HepG2 (cell line): ENCODE results near the gene PROX1. TPM values are rescaled to one million over a fixed set of nuclear protein-coding genes. Genes with fewer than 3 reads are reported as not detected.

Source experiments
- ARNTL ChIP-seq: sonication (generic); formaldehyde crosslinking; IDR thresholded peaks from 2 replicates; pipeline ENCODE4 v1.4.0; 2020; ENCODE audit warnings: mild to moderate bottlenecking, missing genetic modification reagents
- ASH2L ChIP-seq: fragments of 300-600, 200-600 bp; sonication (generic); IDR thresholded peaks from 2 replicates; pipeline ENCODE4 v1.7.0; 2017; ENCODE audit warnings: low read depth, mild to moderate bottlenecking, moderate library complexity, mixed read lengths, low read length; ENCODE audit not compliant: insufficient read length
- CEBPG ChIP-seq: IDR thresholded peaks from 2 replicates; pipeline ENCODE4 v1.6.1; 2016
- FOXA3 ChIP-seq: IDR thresholded peaks from 2 replicates; pipeline ENCODE4 v1.6.1; 2016; ENCODE audit warnings: missing genetic modification reagents, missing compliant biosample characterization
- GATAD1 ChIP-seq: IDR thresholded peaks from 2 replicates; pipeline ENCODE4 v1.6.1; 2016; ENCODE audit warnings: missing genetic modification reagents, missing compliant biosample characterization
- KLF12 ChIP-seq: sonication (generic); formaldehyde crosslinking; IDR thresholded peaks from 2 replicates; pipeline ENCODE4 v1.4.0; 2020; ENCODE audit warnings: missing genetic modification reagents, borderline replicate concordance
- KLF6 ChIP-seq: IDR thresholded peaks from 2 replicates; pipeline ENCODE4 v1.8.0; 2016; ENCODE audit warnings: missing biosample characterization, missing genetic modification reagents
- MEIS2 ChIP-seq: sonication (generic); formaldehyde crosslinking; IDR thresholded peaks from 2 replicates; pipeline ENCODE4 v1.9.0; 2021; ENCODE audit warnings: mild to moderate bottlenecking, missing genetic modification reagents
- NFIB ChIP-seq: sonication (generic); formaldehyde crosslinking; IDR thresholded peaks from 2 replicates; pipeline ENCODE4 v1.9.0; 2021; ENCODE audit warnings: missing genetic modification reagents, mild to moderate bottlenecking, borderline replicate concordance
- POLR2A ChIP-seq, 2 experiments: IDR thresholded peaks; 2 replicates each; pipeline ENCODE4 v1.6.1; 2011; ENCODE audit warnings: low read depth in 2 of 2, low read length in 2 of 2, mild to moderate bottlenecking in 1 of 2, moderate library complexity in 1 of 2; ENCODE audit not compliant: insufficient read depth in 1 of 2
- SIN3A ChIP-seq: IDR thresholded peaks from 2 replicates; pipeline ENCODE4 v1.6.1; 2011; ENCODE audit warnings: low read depth, mild to moderate bottlenecking, control low read depth, low read length, borderline replicate concordance
- SMAD3 ChIP-seq: sonication (generic); formaldehyde crosslinking; IDR thresholded peaks from 2 replicates; pipeline ENCODE4 v1.4.0; 2020; ENCODE audit warnings: missing genetic modification reagents
- SYNCRIP ChIP-seq: fragments of 200-400 bp; formaldehyde crosslinking; IDR thresholded peaks from 2 replicates; pipeline ENCODE4 v1.6.1; 2018; ENCODE audit warnings: mild to moderate bottlenecking, low read depth, low read length; ENCODE audit not compliant: insufficient read depth
- TBX2 ChIP-seq: sonication (generic); formaldehyde crosslinking; IDR thresholded peaks from 2 replicates; pipeline ENCODE4 v1.5.0; 2020; ENCODE audit warnings: missing genetic modification reagents, mild to moderate bottlenecking, borderline replicate concordance
- THAP11 ChIP-seq: IDR thresholded peaks from 2 replicates; pipeline ENCODE4 v1.6.1; 2016; ENCODE audit warnings: missing biosample characterization, missing genetic modification reagents
- TOPORS ChIP-seq: sonication (generic); formaldehyde crosslinking; IDR thresholded peaks from 2 replicates; pipeline ENCODE4 v1.8.0; 2023; ENCODE audit warnings: mild to moderate bottlenecking, missing genetic modification reagents
- TRIM24 ChIP-seq: sonication (generic); formaldehyde crosslinking; IDR thresholded peaks from 2 replicates; pipeline ENCODE4 v1.8.0; 2022; ENCODE audit warnings: mild to moderate bottlenecking, missing genetic modification reagents
- ZFP62 ChIP-seq: sonication (generic); formaldehyde crosslinking; IDR thresholded peaks from 2 replicates; pipeline ENCODE4 v1.4.0; 2020; ENCODE audit warnings: missing genetic modification reagents
- ZMYM3 ChIP-seq: sonication (generic); formaldehyde crosslinking; IDR thresholded peaks from 2 replicates; pipeline ENCODE4 v1.5.1; 2020; ENCODE audit warnings: mild to moderate bottlenecking, missing genetic modification reagents
- ZNF317 ChIP-seq: sonication (generic); formaldehyde crosslinking; IDR thresholded peaks from 2 replicates; pipeline ENCODE4 v1.5.0; 2020; ENCODE audit warnings: mild to moderate bottlenecking, missing genetic modification reagents
- ZNF547 ChIP-seq: sonication (generic); formaldehyde crosslinking; IDR thresholded peaks from 2 replicates; pipeline ENCODE4 v1.5.1; 2020; ENCODE audit warnings: mild to moderate bottlenecking, missing genetic modification reagents
- ZNF883 ChIP-seq: sonication (generic); formaldehyde crosslinking; IDR thresholded peaks from 2 replicates; pipeline ENCODE4 v1.5.1; 2020; ENCODE audit warnings: mild to moderate bottlenecking, missing genetic modification reagents; ENCODE audit errors: not compliant biosample characterization
- polyA plus RNA-seq, 8 experiments: library from polyadenylated mRNA; depleted of rRNA in 3 of 8; stranded (reverse) in 7 of 8; unstranded in 1 of 8; fragments of >200 nt; fragmentation: Illumina TruSeq in 4 of 8; extraction: Trizol in 4 of 8; gene quantifications; 2 replicates each; pipeline versions ENCODE4 v1.2.1 to v1.2.3, GENCODE V29; 2011 to 2016; ENCODE audit warnings: low read depth in 4 of 8, missing spikeins in 1 of 8, mixed read lengths in 1 of 8; ENCODE audit not compliant: insufficient read depth in 1 of 8
- total RNA-seq, 5 experiments: library from RNA; depleted of rRNA; stranded (reverse); fragments of >200 nt; fragmentation: Illumina TruSeq; extraction: Trizol; gene quantifications; 2 replicates each; pipeline ENCODE4 v1.2.3, GENCODE V29; 2016; ENCODE audit warnings: low read depth in 1 of 5
- TF ChIP-seq, protein P1 (sequence below): sonication (generic); formaldehyde crosslinking; IDR thresholded peaks from 2 replicates; pipeline ENCODE4 v1.5.0; 2020; ENCODE audit warnings: mild to moderate bottlenecking, missing genetic modification reagents
- TF ChIP-seq, protein P2 (sequence below): sonication (generic); formaldehyde crosslinking; IDR thresholded peaks from 2 replicates; pipeline ENCODE4 v1.4.0; 2020; ENCODE audit warnings: missing genetic modification reagents

PROX1 gene
- total and polyA plus RNA-seq, 2 of the 13 experiments (the other 11 are each of a cell fraction or from before 2014, with no cell fraction given): 12.3 to 30.2 TPM

DNA sequence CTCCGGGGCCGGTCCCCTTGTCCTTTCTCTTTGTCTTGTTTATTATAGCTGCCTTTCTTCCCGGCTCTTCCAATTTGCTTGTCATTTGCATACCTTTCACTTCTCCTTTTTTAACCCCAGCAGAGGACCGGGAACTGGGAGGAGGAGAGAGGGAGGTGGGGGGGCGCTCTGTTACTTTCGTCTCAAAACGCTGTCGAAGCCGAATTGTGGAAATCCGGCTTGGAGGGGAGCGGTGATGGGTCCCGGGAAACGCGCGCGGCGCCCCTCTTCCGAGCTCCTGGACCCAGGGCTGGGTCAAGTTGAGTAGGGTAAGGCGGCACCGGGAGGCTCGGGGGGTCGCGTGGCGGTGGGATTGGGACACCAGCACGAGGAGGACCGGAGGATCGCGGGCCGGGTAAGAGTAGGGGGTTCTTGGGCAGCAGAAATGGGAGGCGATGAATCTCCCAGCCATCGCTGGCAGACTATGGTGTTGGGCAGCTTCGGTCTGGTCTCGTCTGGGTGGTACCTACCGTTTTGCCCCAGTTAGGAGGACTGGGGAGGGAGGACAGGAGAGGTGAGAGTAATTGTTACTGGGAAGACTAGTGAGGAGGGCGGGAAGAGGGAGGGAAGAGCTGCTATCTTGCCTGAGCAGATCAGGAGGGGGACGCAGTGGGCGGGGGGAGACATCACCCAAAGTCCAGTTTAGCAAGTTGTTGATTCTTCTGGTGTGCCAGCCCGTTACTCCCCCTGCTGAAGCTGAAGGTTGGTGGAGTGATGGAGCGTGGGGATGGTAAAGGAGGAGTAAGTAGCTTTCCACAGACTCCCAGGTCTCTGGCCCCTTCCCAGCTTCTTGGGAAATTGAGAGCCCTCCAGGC lies 1.5 kb downstream of the PROX1 start (continued):
- TF ChIP-seq POLR2A (IDR thresholded peaks at IDR 0.05; ENCODE audit: insufficient read depth in 1 of 2, low read depth in 2 of 2, low read length in 2 of 2): peak in 1 of 2 experiments; percentile 76; a peak in 2 of 4 replicates
- 0 out of 2 replicates have a peak, but pooled peaks have one; percentile 37 for TF ChIP-seq ZNF547 (CRISPR knock-in tag)
- TF ChIP-seq TOPORS: no peak
- TF ChIP-seq THAP11 (CRISPR knock-in tag): 0 out of 2 replicates have a peak, but pooled peaks have one; percentile 17
- TF ChIP-seq KLF12 (CRISPR knock-in tag): 0 out of 2 replicates have a peak, but pooled peaks have one; percentile 56
- TF ChIP-seq ZFP62 (CRISPR knock-in tag): no peak
- peak; percentile 79 for TF ChIP-seq TBX2
- TF ChIP-seq ZMYM3 (CRISPR knock-in tag): no peak
- no peak for TF ChIP-seq SMAD3 (CRISPR knock-in tag)
- TF ChIP-seq, protein P1, sequence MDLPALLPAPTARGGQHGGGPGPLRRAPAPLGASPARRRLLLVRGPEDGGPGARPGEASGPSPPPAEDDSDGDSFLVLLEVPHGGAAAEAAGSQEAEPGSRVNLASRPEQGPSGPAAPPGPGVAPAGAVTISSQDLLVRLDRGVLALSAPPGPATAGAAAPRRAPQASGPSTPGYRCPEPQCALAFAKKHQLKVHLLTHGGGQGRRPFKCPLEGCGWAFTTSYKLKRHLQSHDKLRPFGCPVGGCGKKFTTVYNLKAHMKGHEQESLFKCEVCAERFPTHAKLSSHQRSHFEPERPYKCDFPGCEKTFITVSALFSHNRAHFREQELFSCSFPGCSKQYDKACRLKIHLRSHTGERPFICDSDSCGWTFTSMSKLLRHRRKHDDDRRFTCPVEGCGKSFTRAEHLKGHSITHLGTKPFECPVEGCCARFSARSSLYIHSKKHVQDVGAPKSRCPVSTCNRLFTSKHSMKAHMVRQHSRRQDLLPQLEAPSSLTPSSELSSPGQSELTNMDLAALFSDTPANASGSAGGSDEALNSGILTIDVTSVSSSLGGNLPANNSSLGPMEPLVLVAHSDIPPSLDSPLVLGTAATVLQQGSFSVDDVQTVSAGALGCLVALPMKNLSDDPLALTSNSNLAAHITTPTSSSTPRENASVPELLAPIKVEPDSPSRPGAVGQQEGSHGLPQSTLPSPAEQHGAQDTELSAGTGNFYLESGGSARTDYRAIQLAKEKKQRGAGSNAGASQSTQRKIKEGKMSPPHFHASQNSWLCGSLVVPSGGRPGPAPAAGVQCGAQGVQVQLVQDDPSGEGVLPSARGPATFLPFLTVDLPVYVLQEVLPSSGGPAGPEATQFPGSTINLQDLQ (CRISPR knock-in tag): no peak
- TF ChIP-seq CEBPG (CRISPR knock-in tag): peak; percentile 14; the same call in 1 of the 2 replicates
- no peak for TF ChIP-seq SYNCRIP
- peak; percentile 53 for TF ChIP-seq GATAD1 (CRISPR knock-in tag)
- TF ChIP-seq ZNF883 (CRISPR knock-in tag): no peak
- 0 out of 2 replicates have a peak, but pooled peaks have one; percentile 36 for TF ChIP-seq KLF6 (CRISPR knock-in tag)
- TF ChIP-seq SIN3A: 0 out of 2 replicates have a peak, but pooled peaks have one; percentile 21
- TF ChIP-seq MEIS2 (CRISPR knock-in tag): no peak
- TF ChIP-seq ZNF317 (CRISPR knock-in tag): peak; percentile 15; the same call in 1 of the 2 replicates
- no peak for TF ChIP-seq ASH2L
- no peak for TF ChIP-seq NFIB (CRISPR knock-in tag)
- peak; percentile 66; the same call in 1 of the 2 replicates for TF ChIP-seq FOXA3
- TF ChIP-seq, protein P2, sequence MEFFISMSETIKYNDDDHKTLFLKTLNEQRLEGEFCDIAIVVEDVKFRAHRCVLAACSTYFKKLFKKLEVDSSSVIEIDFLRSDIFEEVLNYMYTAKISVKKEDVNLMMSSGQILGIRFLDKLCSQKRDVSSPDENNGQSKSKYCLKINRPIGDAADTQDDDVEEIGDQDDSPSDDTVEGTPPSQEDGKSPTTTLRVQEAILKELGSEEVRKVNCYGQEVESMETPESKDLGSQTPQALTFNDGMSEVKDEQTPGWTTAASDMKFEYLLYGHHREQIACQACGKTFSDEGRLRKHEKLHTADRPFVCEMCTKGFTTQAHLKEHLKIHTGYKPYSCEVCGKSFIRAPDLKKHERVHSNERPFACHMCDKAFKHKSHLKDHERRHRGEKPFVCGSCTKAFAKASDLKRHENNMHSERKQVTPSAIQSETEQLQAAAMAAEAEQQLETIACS (CRISPR knock-in tag): no peak
- no peak for TF ChIP-seq TRIM24 (CRISPR knock-in tag)
- no peak for TF ChIP-seq ARNTL (CRISPR knock-in tag)
